Adrenal gland (tissue), 12 donors: Measurements from ENCODE around the gene SRRM2. TPM values are rescaled to one million over a fixed set of nuclear protein-coding genes. Genes with fewer than 3 reads are reported as not detected.

Experiments
- DNase-seq, 7 donors: peaks; one replicate each; pipeline ENCODE4 v3.0.0-alpha.2; 2019 to 2020
- H3K27ac ChIP-seq, 5 donors: fragments of 200-600 bp; sonication (generic) in 4 of 5; 1 replicate in 3 of 5; 2 replicates in 2 of 5; pipeline versions ENCODE4 v1.5.1 to v1.8.0; 2016 to 2020; ENCODE audit warnings: mild to moderate bottlenecking in 1 of 5
- H3K27me3 ChIP-seq: fragments of 200-600 bp; 2 replicates; pipeline ENCODE4 v1.8.0; 2021
- H3K36me3 ChIP-seq, 2 donors: fragments of 200-600 bp; replicated peaks in 1 of 2; 1 replicate in 1 of 2; 2 replicates in 1 of 2; pipeline versions ENCODE4 v1.5.1 to v1.8.0; 2018 to 2022
- H3K4me1 ChIP-seq, 2 donors: fragments of 200-600 bp; replicated peaks in 1 of 2; 1 replicate in 1 of 2; 2 replicates in 1 of 2; pipeline versions ENCODE4 v1.5.1 to v1.8.0; 2018 to 2021
- H3K4me3 ChIP-seq, 4 donors: fragments of 200-600 bp; sonication (generic) in 3 of 4; one replicate each; pipeline ENCODE4 v1.5.1; 2016 to 2018
- H3K9me3 ChIP-seq, 3 donors: fragments of 200-600 bp; sonication (generic) in 1 of 3; replicated peaks in 1 of 3; 1 replicate in 2 of 3; 2 replicates in 1 of 3; pipeline versions ENCODE4 v1.5.1 to v1.8.0; 2016 to 2021
- CTCF ChIP-seq, 6 experiments: fragments of 450-650 bp in 4 of 6; fragments of 200-600 bp in 2 of 6; sonication (generic) in 1 of 6; IDR thresholded peaks; 1 replicate in 5 of 6; 2 replicates in 1 of 6; pipeline versions ENCODE4 v1.5.1 to v1.8.0; 2016 to 2021; ENCODE audit warnings: antibody characterized with exemption in 6 of 6, mild to moderate bottlenecking in 2 of 6, moderate library complexity in 1 of 6
- POLR2A ChIP-seq, 2 donors: fragments of 450-650 bp; IDR thresholded peaks; one replicate each; pipeline ENCODE4 v1.6.1; 2017; ENCODE audit warnings: antibody characterized with exemption in 2 of 2, mild to moderate bottlenecking in 2 of 2, moderate library complexity in 1 of 2
- WGBS, 4 donors: extraction: QIAGEN DNeasy Blood & Tissue Kit in 2 of 4; methylation state at CpG; one replicate each; pipeline versions ENCODE4 v1.1.5 to v1.1.7; 2013 to 2017; 5-methylcytosine and 5-hydroxymethylcytosine counted together
- intact Hi-C, 2 donors: fragments of 100-400 bp; cut with DNase I; formaldehyde crosslinking; loops; one replicate each; pipeline versions ENCODE4 v1.14.1 to v1.15.0; 2022 to 2023
- polyA plus RNA-seq, 3 donors: library from polyadenylated mRNA; stranded (reverse); fragments of 200-250 nt in 2 of 3; fragments of 350-450 nt in 1 of 3; fragmentation: Illumina TruSeq in 1 of 3; extraction: RNeasy Lipid Tissue Mini Kit (QIAGEN cat#74804) in 1 of 3; gene quantifications; one replicate each; pipeline ENCODE4 v1.2.3, GENCODE V29; 2013 to 2014
- total RNA-seq, 9 donors: library from RNA; depleted of rRNA in 4 of 9; stranded (reverse); fragments of >200 nt in 4 of 9; fragments of 120-200 nt in 1 of 9; fragmentation: NEBNext Ultra II Directional in 1 of 9; extraction: Animal tissue kit (Norgen Biotek cat#: 25700) in 1 of 9; gene quantifications; one replicate each; pipeline versions ENCODE4 v1.1.0 to v1.2.4, GENCODE V29; 2013 to 2023
- donor health status: healthy with polysubstance abuse.
- donor health status: Bipolar disorder and iron deficiency.
- donor health status: DM: yes; HTN: yes; CAD: no.
- donor health status: DM: no; HTN: no; CAD: no.
- donor health status: DM: no; HTN: no; CAD: no.
- donor health status: DM: yes; HTN: yes; CAD: no.

Gene SRRM2
- total and polyA plus RNA-seq, 12 donors = 81.7 to 3,120 (median 328) TPM

DNA sequence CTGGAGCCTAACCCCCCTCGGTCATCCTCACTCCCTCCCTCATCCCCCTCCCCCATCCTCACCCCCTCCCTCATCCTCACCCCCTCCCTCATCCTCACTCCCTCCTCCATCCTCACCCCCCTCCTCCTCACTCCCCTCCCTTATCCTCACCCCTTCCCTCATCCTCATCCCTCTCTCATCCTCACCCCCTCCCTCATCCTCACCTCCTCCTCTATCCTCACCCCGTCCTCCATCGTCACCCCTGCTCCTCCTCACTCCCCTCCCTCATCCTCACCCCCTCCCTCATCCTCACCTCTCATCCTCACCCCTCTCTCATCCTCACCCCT lies 34.4 kb downstream of the SRRM2 start:
- H3K36me3 ChIP-seq = no peaks in the 10 kb centered on the region
- H3K4me1 ChIP-seq = no peaks in the 10 kb centered on the region
- no peaks in the 10 kb centered on the region for H3K9me3 ChIP-seq
- H3K27me3 ChIP-seq = peaks cover 22% of the 10 kb centered on the region
- no peak for TF ChIP-seq CTCF (IDR thresholded peaks at IDR 0.05)
- TF ChIP-seq POLR2A (IDR thresholded peaks at IDR 0.05) = no peak
- no peak overlapping the region for H3K27ac ChIP-seq
- DNase-seq = no peak
- H3K4me3 ChIP-seq = no peak overlapping the region
- intact Hi-C loops = no loop called here
- 57 to 68% (median 64%) methylated on average over 2 to 3 of the region's 3 CpGs for WGBS, 4 donors

GRCh38 chr16:2787406-2787805 lies 35.0 kb downstream of the SRRM2 start, which contains the start of gene PRSS33:
Gene PRSS33 (minus strand): TSS chr16:2787560. CDS start chr16:2786547, 1,013 bp downstream.
- TF ChIP-seq CTCF (IDR thresholded peaks at IDR 0.05) = no peak
- TF ChIP-seq POLR2A (IDR thresholded peaks at IDR 0.05) = no peak

DNA sequence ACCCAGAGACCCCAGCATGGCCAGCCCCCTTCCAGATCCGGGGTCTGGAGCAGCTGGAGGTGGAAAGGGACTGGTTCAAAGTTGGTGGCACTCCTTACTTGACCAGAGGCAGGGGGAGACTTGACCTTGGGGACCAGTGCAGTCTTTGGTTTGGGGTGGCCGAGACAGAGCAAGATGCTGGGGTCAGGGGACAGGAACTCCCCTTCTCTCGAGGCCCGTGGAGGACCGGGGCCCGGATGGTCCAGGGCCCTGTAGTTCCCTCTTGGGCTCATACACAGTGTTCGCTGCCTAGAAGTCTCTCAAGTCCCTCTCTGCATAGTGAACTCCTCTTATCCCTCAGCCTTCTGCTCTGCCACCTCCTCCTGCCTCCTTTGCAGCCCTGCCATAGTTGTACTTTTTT lies 35.5 kb downstream of the SRRM2 start:
- intact Hi-C loops = no loop called here
- peaks cover 22% of the 10 kb centered on the region for H3K27me3 ChIP-seq
- 18 to 49% (median 39%) methylated on average over 7 of the region's 7 CpGs for WGBS, 4 donors

More at GRCh38 chr16:2787406-2787805, 35.0 kb downstream of the SRRM2 start, which contains the start of gene PRSS33:
- H3K4me1 ChIP-seq = no peaks in the 10 kb centered on the region
- WGBS, 4 donors = 17 to 45% (median 37%) methylated on average over 1 to 10 of the region's 10 CpGs
- no peak for DNase-seq
- no peaks in the 10 kb centered on the region for H3K9me3 ChIP-seq
- no peaks in the 10 kb centered on the region for H3K36me3 ChIP-seq
- H3K27ac ChIP-seq = no peak within 1 kb of the TSS
- H3K27me3 ChIP-seq = peaks cover 22% of the 10 kb centered on the region
- intact Hi-C loops = no loop called here
- H3K4me3 ChIP-seq = no peak within 1 kb of the TSS

DNA sequence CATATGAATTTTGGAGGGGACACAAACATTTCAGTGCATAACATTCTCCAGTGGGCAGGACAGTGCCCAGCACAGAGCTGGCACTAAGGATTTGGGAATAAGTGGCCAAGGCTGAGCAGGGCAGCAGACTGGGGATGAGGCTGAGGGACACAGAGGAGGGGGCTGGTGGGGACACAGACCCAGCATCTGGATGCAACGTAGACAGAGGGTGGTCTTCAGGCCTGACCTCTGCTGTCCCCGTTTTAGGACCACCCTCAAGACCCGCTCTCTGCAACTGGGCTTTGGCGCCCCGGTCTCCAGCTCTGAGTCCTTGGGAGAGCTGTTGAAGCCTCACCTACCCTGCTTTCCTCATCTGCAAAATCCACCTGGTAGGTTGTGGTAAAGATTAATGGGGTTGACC lies 38.2 kb downstream of the SRRM2 start:
- peaks cover 0 to 6% of the 10 kb centered on the region in 2 donors for H3K4me1 ChIP-seq
- no peak overlapping the region for H3K27ac ChIP-seq
- H3K27me3 ChIP-seq = peaks cover 13% of the 10 kb centered on the region
- no peak overlapping the region for H3K4me3 ChIP-seq
- intact Hi-C loops = no loop called here
- WGBS, 4 donors = 67 to 82% (median 75%) methylated on average over 3 to 5 of the region's 5 CpGs
- no peaks in the 10 kb centered on the region for H3K9me3 ChIP-seq
- H3K36me3 ChIP-seq = no peaks in the 10 kb centered on the region
- TF ChIP-seq CTCF (IDR thresholded peaks at IDR 0.05) (no peak), POLR2A (IDR thresholded peaks at IDR 0.05) (no peak)
- peak in 1 of 7 donors; percentile 10 for DNase-seq

More for the DNA sequence above, 35.5 kb downstream of the SRRM2 start:
- Histone ChIP-seq H3K4me1 (no peaks in the 10 kb centered on the region), H3K36me3 (no peaks in the 10 kb centered on the region), H3K27ac (no peak overlapping the region), H3K9me3 (no peaks in the 10 kb centered on the region), H3K4me3 (no peak overlapping the region)
- TF ChIP-seq POLR2A (IDR thresholded peaks at IDR 0.05) = no peak
- DNase-seq = no peak

DNA sequence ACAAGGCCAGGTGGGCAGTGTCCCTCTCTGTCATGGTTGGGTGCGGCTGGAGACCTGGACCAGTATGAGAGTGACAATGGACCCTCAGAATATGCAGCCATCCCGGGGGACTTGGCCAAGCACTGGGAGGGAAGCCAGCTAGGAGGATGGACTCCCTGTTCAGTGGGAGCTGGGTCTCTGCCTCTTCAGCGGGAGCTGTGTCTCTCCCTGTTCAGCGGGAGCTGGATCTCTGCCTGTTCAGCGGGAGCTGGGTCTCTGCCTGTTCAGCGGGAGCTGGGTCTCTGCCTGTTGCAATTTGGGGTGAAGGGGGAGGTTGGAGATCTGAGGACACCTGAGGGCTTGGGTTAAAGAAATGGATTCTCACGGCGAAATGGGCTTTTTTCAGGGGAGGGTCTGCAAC lies 38.7 kb downstream of the SRRM2 start:
- no peak overlapping the region for H3K4me3 ChIP-seq
- TF ChIP-seq POLR2A (IDR thresholded peaks at IDR 0.05) = no peak
- TF ChIP-seq CTCF (IDR thresholded peaks at IDR 0.05) = no peak
- DNase-seq = no peak
- no peaks in the 10 kb centered on the region for H3K36me3 ChIP-seq
- no peaks in the 10 kb centered on the region for H3K9me3 ChIP-seq
- no peak overlapping the region for H3K27ac ChIP-seq
- H3K4me1 ChIP-seq = peaks cover 0 to 6% of the 10 kb centered on the region in 2 donors
- intact Hi-C loops = no loop called here
- WGBS, 4 donors = 63 to 79% (median 71%) methylated on average over 6 to 8 of the region's 8 CpGs
- H3K27me3 ChIP-seq = peaks cover 8% of the 10 kb centered on the region
